Calu3 (cell line): ENCODE results near the gene TOR4A. TPM values are rescaled to one million over a fixed set of nuclear protein-coding genes. Genes with fewer than 3 reads are reported as not detected.
A peak's percentile ranks its signal among the peaks of the same experiment; 100 is the strongest.

ENCODE experiments used
- BruUV-seq: library from RNA; stranded (reverse); fragments of 400-500 nt; replicated peaks from 2 replicates; lab custom pipeline; 2021; lab: Mats Ljungman, UMichigan
- CTCF ChIA-PET: fragments of 300-600 bp; sonication (Branson Sonifier 250); formaldehyde crosslinking; loops from one replicate; lab custom pipeline; 2022; ENCODE audit warnings: antibody characterized with exemption; lab: Charles Lee
- DNase-seq: peaks from one replicate; pipeline ENCODE4 v3.0.0; 2022
- H3K27ac Mint-ChIP-seq: one replicate; pipeline ENCODE4 v1.8.0; 2022; ENCODE audit warnings: mixed read lengths; ENCODE audit not compliant: unreplicated experiment
- H3K27me3 Mint-ChIP-seq: one replicate; pipeline ENCODE4 v1.8.0; 2022; ENCODE audit warnings: mixed read lengths; ENCODE audit not compliant: unreplicated experiment
- H3K36me3 Mint-ChIP-seq: one replicate; pipeline ENCODE4 v1.8.0; 2022; ENCODE audit warnings: mild to moderate bottlenecking, moderate library complexity, mixed read lengths; ENCODE audit not compliant: insufficient read depth, unreplicated experiment
- H3K4me1 Mint-ChIP-seq: one replicate; pipeline ENCODE4 v1.8.0; 2022; ENCODE audit warnings: mild to moderate bottlenecking, low read depth, mixed read lengths; ENCODE audit not compliant: unreplicated experiment
- H3K4me3 Mint-ChIP-seq: one replicate; pipeline ENCODE4 v1.8.0; 2022; ENCODE audit warnings: mild to moderate bottlenecking, low read depth, moderate library complexity, mixed read lengths; ENCODE audit not compliant: unreplicated experiment
- H3K9me3 Mint-ChIP-seq: one replicate; pipeline ENCODE4 v1.8.0; 2022; ENCODE audit warnings: low read depth, mixed read lengths; ENCODE audit not compliant: unreplicated experiment
- intact Hi-C: fragments of 100-400 bp; cut with micrococcal nuclease; formaldehyde crosslinking; loops from one replicate; pipeline ENCODE4 v1.10.0; 2022; ENCODE audit not compliant: unreplicated experiment
- total RNA-seq: library from RNA; stranded (reverse); gene quantifications from 2 replicates; pipeline ENCODE4 v1.2.3, GENCODE V29; 2022
- TF ChIP-seq, protein P1 (sequence below): fragments of 200-600 bp; IDR thresholded peaks from one replicate; pipeline ENCODE4 v1.8.0; 2022; ENCODE audit warnings: antibody characterized with exemption; ENCODE audit not compliant: unreplicated experiment

Gene TOR4A
- total RNA-seq, 1 experiment from 2014 or later: 51.8 TPM

DNA sequence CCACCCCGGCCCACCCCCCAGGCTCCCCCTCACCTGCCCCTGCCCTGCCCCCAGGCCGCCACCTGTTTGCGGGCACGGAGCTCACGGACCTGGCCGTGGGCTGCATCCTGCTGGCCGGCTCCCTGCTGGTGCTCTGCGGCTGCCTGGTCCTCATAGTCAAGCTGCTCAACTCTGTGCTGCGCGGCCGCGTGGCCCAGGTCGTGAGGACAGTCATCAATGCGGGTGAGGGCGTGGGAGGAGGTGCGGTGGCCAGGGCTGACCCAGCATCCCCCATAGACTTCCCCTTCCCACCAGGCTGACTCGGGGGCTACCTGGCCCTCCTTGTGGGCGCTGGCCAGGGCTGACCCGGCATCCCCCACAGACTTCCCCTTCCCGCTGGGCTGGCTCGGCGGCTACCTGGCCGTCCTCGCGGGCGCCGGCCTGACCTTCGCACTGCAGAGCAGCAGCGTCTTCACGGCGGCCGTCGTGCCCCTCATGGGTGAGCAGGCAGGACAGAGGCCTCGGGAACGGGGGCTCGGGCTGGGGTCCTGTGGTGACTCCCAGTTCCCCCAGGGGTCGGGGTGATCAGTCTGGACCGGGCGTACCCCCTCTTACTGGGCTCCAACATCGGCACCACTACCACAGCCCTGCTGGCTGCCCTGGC is 43.4 kb upstream of the TOR4A start:
- peaks cover 27% of the 10 kb centered on the region for H3K4me1 Mint-ChIP-seq
- H3K27ac Mint-ChIP-seq: no peak overlapping the region
- CTCF ChIA-PET: no interaction called here
- intact Hi-C loops: no loop called here
- no peak overlapping the region for H3K4me3 Mint-ChIP-seq
- H3K27me3 Mint-ChIP-seq: peaks cover 17% of the 10 kb centered on the region
- H3K9me3 Mint-ChIP-seq: no peaks in the 10 kb centered on the region
- no TSS peak for BruUV-seq
- DNase-seq: no peak
- H3K36me3 Mint-ChIP-seq: peaks cover 15% of the 10 kb centered on the region
- TF ChIP-seq, protein P1, sequence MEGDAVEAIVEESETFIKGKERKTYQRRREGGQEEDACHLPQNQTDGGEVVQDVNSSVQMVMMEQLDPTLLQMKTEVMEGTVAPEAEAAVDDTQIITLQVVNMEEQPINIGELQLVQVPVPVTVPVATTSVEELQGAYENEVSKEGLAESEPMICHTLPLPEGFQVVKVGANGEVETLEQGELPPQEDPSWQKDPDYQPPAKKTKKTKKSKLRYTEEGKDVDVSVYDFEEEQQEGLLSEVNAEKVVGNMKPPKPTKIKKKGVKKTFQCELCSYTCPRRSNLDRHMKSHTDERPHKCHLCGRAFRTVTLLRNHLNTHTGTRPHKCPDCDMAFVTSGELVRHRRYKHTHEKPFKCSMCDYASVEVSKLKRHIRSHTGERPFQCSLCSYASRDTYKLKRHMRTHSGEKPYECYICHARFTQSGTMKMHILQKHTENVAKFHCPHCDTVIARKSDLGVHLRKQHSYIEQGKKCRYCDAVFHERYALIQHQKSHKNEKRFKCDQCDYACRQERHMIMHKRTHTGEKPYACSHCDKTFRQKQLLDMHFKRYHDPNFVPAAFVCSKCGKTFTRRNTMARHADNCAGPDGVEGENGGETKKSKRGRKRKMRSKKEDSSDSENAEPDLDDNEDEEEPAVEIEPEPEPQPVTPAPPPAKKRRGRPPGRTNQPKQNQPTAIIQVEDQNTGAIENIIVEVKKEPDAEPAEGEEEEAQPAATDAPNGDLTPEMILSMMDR: no peak

DNA sequence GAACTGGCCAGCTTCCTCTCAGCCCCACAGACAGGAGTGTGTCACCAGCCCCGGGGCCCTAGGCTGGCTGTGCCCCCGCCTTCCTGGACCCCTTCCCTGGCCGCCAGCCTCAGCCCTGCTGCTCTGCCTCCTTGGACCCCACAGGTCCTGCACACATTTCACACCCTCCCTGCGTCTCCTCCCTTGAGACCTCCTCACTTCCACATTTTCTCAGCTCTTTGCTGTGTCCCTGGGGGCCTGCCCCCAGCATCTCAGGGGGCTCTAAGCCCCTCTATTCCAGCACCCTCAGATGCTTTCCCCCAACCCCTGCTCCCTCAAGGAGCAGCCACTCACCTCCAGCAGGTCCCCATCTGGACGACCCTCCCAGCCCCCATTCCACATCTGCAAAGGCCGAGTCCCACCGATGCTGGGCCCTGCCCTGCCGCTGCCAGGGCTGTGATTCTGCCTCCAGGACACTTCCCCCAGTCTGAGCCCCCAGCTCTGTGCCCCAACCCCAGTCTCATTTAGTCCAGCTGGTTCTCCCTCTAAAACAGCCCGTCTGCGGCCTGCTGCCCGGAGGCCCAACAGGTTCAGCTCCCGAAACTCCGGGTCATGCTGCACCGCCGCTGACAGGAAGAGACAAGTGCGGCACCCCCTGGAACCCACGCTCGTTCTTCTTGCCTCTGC is 42.6 kb upstream of the TOR4A start:
- CTCF ChIA-PET: interaction anchor here (0.6 kb wide), 1 partner anchor 47 kb away, joined by 4 read pairs; no protein-coding TSS in a partner anchor
- H3K4me3 Mint-ChIP-seq: no peak overlapping the region
- H3K27me3 Mint-ChIP-seq: peaks cover 17% of the 10 kb centered on the region
- intact Hi-C loops: no loop called here
- H3K27ac Mint-ChIP-seq: no peak overlapping the region
- TF ChIP-seq, protein P1: no peak
- H3K9me3 Mint-ChIP-seq: no peaks in the 10 kb centered on the region
- peaks cover 22% of the 10 kb centered on the region for H3K36me3 Mint-ChIP-seq
- no peak for DNase-seq
- BruUV-seq: no TSS peak
- peaks cover 27% of the 10 kb centered on the region for H3K4me1 Mint-ChIP-seq

DNA sequence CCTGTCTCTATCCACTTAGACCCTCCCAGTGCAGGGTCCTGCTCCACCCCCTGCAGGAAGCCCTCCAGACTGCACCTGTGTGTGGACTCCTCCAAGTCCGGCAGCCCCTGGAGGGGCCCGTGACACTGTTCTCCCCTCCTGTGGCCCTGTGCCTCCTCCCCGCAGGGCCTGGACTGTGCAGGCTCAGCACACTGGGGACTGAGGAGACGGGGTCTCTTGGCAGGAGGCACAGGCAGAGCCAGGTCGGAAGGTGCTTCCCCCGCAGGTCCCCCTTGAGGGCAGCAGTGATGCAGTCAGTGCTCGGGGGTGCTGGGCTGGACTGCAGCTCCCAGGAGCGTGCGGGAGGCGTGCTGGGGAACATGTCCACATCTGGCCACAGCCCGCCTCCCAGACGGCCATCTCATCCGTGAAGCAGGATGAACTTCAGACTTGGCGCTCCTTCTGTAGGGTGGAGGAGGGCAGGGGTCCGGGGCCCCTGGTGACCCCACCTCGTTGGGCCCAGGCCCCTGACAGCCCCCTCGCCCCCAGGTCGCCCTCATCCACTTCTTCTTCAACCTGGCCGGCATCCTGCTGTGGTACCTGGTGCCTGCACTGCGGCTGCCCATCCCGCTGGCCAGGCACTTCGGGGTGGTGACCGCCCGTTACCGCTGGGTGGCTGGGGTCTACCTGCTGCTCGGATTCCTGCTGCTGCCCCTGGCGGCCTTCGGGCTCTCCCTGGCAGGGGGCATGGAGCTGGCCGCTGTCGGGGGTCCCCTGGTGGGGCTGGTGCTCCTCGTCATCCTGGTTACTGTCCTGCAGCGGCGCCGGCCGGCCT is 41.9 kb upstream of the TOR4A start:
- H3K27me3 Mint-ChIP-seq: peaks cover 20% of the 10 kb centered on the region
- no TSS peak for BruUV-seq
- H3K4me1 Mint-ChIP-seq: peaks cover 27% of the 10 kb centered on the region
- no peak for DNase-seq
- intact Hi-C loops: no loop called here
- TF ChIP-seq, protein P1: no peak
- peaks cover 30% of the 10 kb centered on the region for H3K36me3 Mint-ChIP-seq
- no peak overlapping the region for H3K27ac Mint-ChIP-seq
- CTCF ChIA-PET: interaction anchor here (0.5 to 1.5 kb wide), 8 partner anchors 8 to 205 kb away, joined by 3 to 8 read pairs (median 4); partner anchors contain the start of genes ANAPC2, RNF224, SSNA1 and TOR4A
- H3K9me3 Mint-ChIP-seq: no peaks in the 10 kb centered on the region
- no peak overlapping the region for H3K4me3 Mint-ChIP-seq

DNA sequence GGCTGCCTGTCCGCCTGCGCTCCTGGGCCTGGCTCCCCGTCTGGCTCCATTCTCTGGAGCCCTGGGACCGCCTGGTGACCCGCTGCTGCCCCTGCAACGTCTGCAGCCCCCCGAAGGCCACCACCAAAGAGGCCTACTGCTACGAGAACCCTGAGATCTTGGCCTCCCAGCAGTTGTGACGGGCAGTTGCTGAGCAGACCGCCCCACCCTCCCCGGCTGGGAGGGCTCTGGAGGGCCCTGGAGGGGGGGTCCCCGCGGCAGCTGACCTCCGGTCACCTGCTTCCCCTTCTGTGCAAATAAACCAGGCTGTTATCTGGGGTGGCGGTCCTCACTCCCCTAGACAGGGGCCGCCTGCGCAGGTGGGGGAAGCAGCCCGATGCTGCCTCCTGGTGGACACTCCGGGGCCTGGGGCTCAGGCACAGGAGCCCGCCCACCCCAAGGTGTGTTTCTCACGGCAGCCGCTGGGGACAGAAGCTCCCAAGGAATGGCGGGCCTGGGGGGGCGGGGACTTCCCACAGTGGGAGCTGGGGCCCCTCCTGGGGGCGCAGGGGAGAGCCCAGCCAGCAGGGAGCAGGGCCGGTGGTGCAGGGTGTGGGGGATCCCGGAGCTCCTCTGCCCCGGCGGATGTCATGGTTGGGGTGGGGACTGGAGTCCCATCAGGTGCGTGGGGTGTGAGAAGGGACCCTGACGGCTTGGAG is 41.1 kb upstream of the TOR4A start:
- Mint-ChIP-seq H3K27me3 (peaks cover 27% of the 10 kb centered on the region), H3K4me1 (peaks cover 27% of the 10 kb centered on the region), H3K36me3 (peaks cover 37% of the 10 kb centered on the region), H3K27ac (no peak overlapping the region), H3K9me3 (no peaks in the 10 kb centered on the region), H3K4me3 (no peak overlapping the region)
- DNase-seq: peak; percentile 88
- no TSS peak for BruUV-seq
- intact Hi-C loops: no loop called here
- TF ChIP-seq, protein P1: peak; percentile 94
- CTCF ChIA-PET: interaction anchor here (0.5 to 1.5 kb wide), 16 partner anchors 9 to 206 kb away, joined by 3 to 8 read pairs (median 4); partner anchors contain the start of genes ANAPC2, RNF224, SSNA1 and TOR4A
